ENCODE data around the gene ZC3H12C.

The ZC3H12C gene

GRCh38 chr11:110050201-110050506 lies 43.0 kb upstream of the ZC3H12C start:
- Histone ChIP-seq H3K27ac (ENCODE audit: poor library complexity, severe bottlenecking) (no peak overlapping the region), H3K9me3 (ENCODE audit: severe bottlenecking) (peaks cover 7% of the 10 kb centered on the region), H3K36me3 (ENCODE audit: low read depth) (no peaks in the 10 kb centered on the region), H3K4me3 (ENCODE audit: severe bottlenecking) (no peak overlapping the region), H3K4me1 (ENCODE audit: insufficient read depth, poor library complexity, severe bottlenecking) (no peaks in the 10 kb centered on the region), H3K27me3 (ENCODE audit: insufficient read depth, poor library complexity, severe bottlenecking) (no peaks in the 10 kb centered on the region)
- no peak for TF ChIP-seq CTCF (IDR thresholded peaks at IDR 0.05; ENCODE audit: poor library complexity, severe bottlenecking)
- DNase-seq (ENCODE audit: low spot score) (no peak), ATAC-seq (ENCODE audit: low read depth) (no peak)

GRCh38 chr11:110053848-110054414 lies 39.3 kb upstream of the ZC3H12C start:
- Histone ChIP-seq H3K4me1 (ENCODE audit: insufficient read depth, poor library complexity, severe bottlenecking) (no peaks in the 10 kb centered on the region), H3K27me3 (ENCODE audit: insufficient read depth, poor library complexity, severe bottlenecking) (no peaks in the 10 kb centered on the region), H3K27ac (ENCODE audit: poor library complexity, severe bottlenecking) (no peak overlapping the region), H3K4me3 (ENCODE audit: severe bottlenecking) (no peak overlapping the region), H3K9me3 (ENCODE audit: severe bottlenecking) (peaks cover 7% of the 10 kb centered on the region), H3K36me3 (ENCODE audit: low read depth) (no peaks in the 10 kb centered on the region)
- TF ChIP-seq CTCF (IDR thresholded peaks at IDR 0.05; ENCODE audit: poor library complexity, severe bottlenecking), result no peak
- ATAC-seq (ENCODE audit: low read depth) (no peak), DNase-seq (ENCODE audit: low spot score) (no peak)

GRCh38 chr11:110056956-110057355 lies 36.2 kb upstream of the ZC3H12C start:
- H3K36me3 ChIP-seq (ENCODE audit: low read depth), result no peaks in the 10 kb centered on the region
- no peak overlapping the region for H3K4me3 ChIP-seq (ENCODE audit: severe bottlenecking)
- no peak for TF ChIP-seq CTCF (IDR thresholded peaks at IDR 0.05; ENCODE audit: poor library complexity, severe bottlenecking)
- H3K4me1 ChIP-seq (ENCODE audit: insufficient read depth, poor library complexity, severe bottlenecking), result no peaks in the 10 kb centered on the region
- H3K27ac ChIP-seq (ENCODE audit: poor library complexity, severe bottlenecking), result no peak overlapping the region
- no peak for ATAC-seq (ENCODE audit: low read depth)
- H3K27me3 ChIP-seq (ENCODE audit: insufficient read depth, poor library complexity, severe bottlenecking), result no peaks in the 10 kb centered on the region
- H3K9me3 ChIP-seq (ENCODE audit: severe bottlenecking), result peaks cover 7% of the 10 kb centered on the region
- no peak for DNase-seq (ENCODE audit: low spot score)

- DNase-seq (ENCODE audit: low spot score) (no peak), ATAC-seq (ENCODE audit: low read depth) (peak; percentile 62)
- Histone ChIP-seq H3K4me3 (ENCODE audit: severe bottlenecking) (no peak overlapping the region), H3K27me3 (ENCODE audit: insufficient read depth, poor library complexity, severe bottlenecking) (no peaks in the 10 kb centered on the region), H3K9me3 (ENCODE audit: severe bottlenecking) (no peaks in the 10 kb centered on the region), H3K27ac (ENCODE audit: poor library complexity, severe bottlenecking) (peak overlapping the region; percentile 8), H3K4me1 (ENCODE audit: insufficient read depth, poor library complexity, severe bottlenecking) (no peaks in the 10 kb centered on the region), H3K36me3 (ENCODE audit: low read depth) (no peaks in the 10 kb centered on the region)
- TF ChIP-seq CTCF (IDR thresholded peaks at IDR 0.05; ENCODE audit: poor library complexity, severe bottlenecking), result no peak
Measured at GRCh38 chr11:110059706-110060463, 33.3 kb upstream of the ZC3H12C start.

- DNase-seq (ENCODE audit: low spot score), result no peak
- H3K36me3 ChIP-seq (ENCODE audit: low read depth), result no peaks in the 10 kb centered on the region
- no peak overlapping the region for H3K4me3 ChIP-seq (ENCODE audit: severe bottlenecking)
- H3K4me1 ChIP-seq (ENCODE audit: insufficient read depth, poor library complexity, severe bottlenecking), result peaks cover 4% of the 10 kb centered on the region
- no peaks in the 10 kb centered on the region for H3K9me3 ChIP-seq (ENCODE audit: severe bottlenecking)
- TF ChIP-seq CTCF (IDR thresholded peaks at IDR 0.05; ENCODE audit: poor library complexity, severe bottlenecking), result no peak
- H3K27ac ChIP-seq (ENCODE audit: poor library complexity, severe bottlenecking), result no peak overlapping the region
- no peak for ATAC-seq (ENCODE audit: low read depth)
- no peaks in the 10 kb centered on the region for H3K27me3 ChIP-seq (ENCODE audit: insufficient read depth, poor library complexity, severe bottlenecking)
Measured at GRCh38 chr11:110061296-110061695, 31.9 kb upstream of the ZC3H12C start.

Data from RWPE2 (cell line).